ENCODE results near the gene TMEM151B.

DNA sequence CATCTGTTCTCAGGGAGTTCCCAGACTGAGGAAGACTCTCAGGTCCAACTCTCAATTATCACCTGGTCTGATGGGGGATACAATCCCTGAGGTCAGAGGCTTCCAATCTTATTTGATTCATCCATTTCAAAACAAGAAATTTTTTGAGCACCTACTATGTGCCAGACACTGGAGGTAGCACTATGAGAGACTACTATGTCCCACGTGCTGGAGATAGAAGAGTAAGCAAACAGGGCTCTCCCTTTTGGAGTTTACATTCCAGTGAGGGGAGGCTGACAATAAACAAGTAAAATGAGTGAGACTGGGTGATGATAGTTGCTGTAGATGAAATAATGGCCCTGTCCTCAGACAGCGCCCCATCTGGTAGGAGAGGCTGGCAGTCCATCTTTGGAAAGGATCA lies 16.5 kb downstream of the TMEM151B start:
- TF ChIP-seq, protein P1, sequence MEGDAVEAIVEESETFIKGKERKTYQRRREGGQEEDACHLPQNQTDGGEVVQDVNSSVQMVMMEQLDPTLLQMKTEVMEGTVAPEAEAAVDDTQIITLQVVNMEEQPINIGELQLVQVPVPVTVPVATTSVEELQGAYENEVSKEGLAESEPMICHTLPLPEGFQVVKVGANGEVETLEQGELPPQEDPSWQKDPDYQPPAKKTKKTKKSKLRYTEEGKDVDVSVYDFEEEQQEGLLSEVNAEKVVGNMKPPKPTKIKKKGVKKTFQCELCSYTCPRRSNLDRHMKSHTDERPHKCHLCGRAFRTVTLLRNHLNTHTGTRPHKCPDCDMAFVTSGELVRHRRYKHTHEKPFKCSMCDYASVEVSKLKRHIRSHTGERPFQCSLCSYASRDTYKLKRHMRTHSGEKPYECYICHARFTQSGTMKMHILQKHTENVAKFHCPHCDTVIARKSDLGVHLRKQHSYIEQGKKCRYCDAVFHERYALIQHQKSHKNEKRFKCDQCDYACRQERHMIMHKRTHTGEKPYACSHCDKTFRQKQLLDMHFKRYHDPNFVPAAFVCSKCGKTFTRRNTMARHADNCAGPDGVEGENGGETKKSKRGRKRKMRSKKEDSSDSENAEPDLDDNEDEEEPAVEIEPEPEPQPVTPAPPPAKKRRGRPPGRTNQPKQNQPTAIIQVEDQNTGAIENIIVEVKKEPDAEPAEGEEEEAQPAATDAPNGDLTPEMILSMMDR (conservative IDR thresholded peaks at IDR 0.05) = no peak
- no peak for TF ChIP-seq ZFX (IDR thresholded peaks at IDR 0.05)
